ENCODE results near the gene MT1X.
"Not testable (repeated sequence)": the region's sequence is repeated elsewhere in the genome, so short reads cannot be mapped to it uniquely, and the experiment has no call there.

Gene MT1X

DNA sequence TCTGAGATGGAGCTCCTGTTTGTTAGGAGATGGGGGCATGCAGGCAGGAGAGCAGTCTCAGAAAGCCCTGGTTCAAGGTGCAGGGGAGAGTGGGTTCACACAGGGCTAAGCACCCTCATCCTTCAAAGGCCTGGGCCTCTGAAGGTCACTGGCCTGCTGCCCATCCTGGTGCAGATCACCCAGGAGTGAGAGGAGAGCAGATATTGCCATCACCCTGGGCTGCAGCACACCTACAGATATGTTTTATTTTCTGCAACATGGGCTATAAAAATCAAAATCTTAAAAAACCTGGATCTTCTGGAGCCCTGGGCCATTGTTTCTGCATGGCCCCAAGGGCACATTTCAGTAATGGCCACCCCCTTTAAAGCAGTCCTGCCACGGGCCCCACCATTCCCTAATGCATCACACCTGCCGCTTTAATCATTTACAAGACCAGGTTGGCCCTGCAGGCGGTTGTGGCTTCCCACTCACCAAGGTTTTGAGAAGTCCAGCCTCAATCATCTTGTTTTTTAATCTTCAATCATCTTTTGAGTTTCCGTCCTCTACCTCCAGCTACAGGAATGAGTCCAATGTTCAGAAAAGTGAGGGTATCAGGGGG, 27.3 kb downstream of the MT1X start:
- DNase-seq (ENCODE audit: low read depth in 2 of 2, low spot score in 1 of 2) = no peak

- DNase-seq (ENCODE audit: low read depth in 2 of 2, low spot score in 1 of 2) = no peak
Measured at GRCh38 chr16:56710181-56710737, 28.0 kb downstream of the MT1X start.

DNA sequence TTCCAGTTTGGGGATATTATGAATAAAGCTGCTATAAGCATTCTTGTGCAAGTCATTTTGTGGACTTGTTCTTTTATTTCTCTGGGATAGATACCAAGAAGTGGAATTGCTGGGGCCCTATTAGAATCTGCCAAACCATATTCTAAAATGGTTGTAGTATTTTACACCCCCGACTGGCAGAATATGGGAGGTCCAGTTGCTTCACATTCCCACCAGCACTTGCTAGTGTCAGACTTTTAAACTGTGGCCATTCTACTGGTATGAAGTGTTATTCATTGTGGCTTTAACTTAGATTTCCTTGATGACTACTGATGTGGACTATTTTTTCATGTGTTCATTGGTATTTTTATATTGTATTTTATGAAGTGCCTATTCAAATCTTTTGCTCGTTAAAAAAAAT, 29.6 kb downstream of the MT1X start:
- no peak for DNase-seq (ENCODE audit: low read depth in 2 of 2, low spot score in 1 of 2)

DNA sequence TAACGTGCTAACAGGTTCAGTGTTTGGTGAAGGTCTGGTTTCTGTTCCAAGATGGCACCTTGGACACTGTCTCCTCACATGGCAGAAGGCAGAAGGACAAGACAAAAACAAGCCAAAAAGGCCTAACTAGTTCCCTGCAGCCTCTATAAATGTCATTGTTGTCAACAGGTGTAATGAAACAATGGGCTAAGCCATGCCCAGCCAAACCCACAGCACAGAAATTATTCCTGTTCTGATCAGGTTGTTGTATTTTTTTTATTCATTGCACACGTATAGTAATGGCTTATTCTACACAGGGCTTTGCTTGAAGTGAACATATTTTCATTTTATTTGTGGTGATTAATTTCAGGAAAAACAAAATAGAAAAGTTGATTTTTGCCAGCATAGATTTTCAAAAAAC, 31.5 kb downstream of the MT1X start:
- no peak for DNase-seq (ENCODE audit: low read depth in 2 of 2, low spot score in 1 of 2)

DNA sequence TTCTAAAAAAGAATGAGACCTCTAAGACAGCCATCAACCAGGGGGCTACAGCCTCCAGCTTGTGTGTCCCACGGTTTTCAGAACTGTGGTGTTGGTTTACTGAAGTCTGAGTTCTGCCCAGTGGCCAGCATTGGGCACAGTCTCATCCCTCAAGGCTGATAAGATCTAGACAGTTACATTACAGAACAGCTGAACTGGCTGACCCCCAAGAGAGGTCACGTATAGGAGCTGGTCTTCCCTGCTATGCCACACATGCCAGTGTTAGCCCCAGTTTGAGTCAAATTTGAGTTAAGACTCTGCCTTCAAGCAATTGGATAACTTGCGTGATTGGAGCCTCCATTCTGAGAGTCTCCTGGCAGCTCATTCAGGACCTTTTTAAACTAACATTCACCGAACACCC, 32.9 kb downstream of the MT1X start:
- DNase-seq (ENCODE audit: low read depth in 2 of 2, low spot score in 1 of 2) = no peak

DNA sequence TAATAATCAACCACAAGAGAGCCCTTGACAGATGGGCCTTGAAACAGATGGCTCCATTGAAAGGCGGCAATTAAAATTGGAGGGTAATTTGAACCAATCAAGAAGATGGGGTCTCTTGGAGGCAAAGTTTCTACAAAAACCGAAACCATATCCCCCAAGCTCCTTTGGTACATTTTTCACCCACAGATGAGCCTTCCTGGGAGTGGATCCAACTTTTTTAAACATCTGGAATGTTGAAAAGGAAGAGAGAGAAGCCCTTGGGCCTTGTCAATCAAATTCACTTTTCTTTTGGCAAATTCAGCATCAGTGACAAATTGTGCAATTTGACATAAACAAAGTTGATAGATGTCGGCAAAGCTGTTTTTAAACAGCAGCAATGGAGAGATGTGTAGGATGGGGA, 34.5 kb downstream of the MT1X start:
- DNase-seq (ENCODE audit: low read depth in 2 of 2, low spot score in 1 of 2) = no peak

GRCh38 chr16:56717532-56717931, 35.3 kb downstream of the MT1X start:
- not testable (repeated sequence) for DNase-seq (ENCODE audit: low read depth in 2 of 2, low spot score in 1 of 2)

- DNase-seq (ENCODE audit: low read depth in 2 of 2, low spot score in 1 of 2) = no peak
Measured at GRCh38 chr16:56722200-56722842, 40.1 kb downstream of the MT1X start.

DNA sequence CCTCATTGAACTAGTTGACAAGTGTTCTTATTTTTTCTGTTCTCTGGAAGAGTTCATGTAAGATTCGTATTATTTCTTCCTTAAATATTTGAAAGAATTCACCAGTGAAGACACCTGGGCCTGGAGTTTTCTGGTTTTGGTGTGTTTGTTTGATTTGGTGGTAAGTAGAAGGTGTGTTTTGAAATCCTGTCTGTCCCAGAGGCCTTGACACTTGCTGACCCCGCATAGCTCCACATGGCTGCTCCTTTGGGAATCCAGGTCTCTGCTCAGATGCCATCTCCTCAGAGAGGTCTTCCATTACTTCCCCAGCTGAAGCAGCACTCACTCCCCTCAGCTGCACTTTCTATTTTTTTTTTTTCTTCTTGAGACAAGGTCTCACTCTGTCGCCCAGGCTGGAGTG, 41.9 kb downstream of the MT1X start:
- no peak for DNase-seq (ENCODE audit: low read depth in 2 of 2, low spot score in 1 of 2)

DNA sequence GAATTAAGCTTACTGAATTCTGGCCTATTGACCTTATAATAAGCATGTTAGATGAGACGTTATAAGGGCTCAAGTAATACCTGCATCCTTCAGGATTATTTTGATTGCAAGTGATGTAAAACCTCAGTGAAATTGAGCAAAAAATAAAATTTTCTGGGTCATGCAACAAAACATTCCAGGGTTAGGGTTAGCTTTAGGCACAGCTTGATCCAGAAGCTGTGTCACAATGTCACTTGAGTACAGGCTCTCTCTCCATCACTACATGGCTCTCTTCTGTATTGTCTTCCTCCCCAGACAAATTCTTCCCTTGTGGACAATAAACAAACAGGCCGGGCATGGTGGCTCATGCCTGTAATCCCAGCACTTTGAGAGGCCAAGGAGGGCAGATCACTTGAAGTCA, 44.0 kb downstream of the MT1X start:
- DNase-seq (ENCODE audit: low read depth in 2 of 2, low spot score in 1 of 2) = no peak

DNA sequence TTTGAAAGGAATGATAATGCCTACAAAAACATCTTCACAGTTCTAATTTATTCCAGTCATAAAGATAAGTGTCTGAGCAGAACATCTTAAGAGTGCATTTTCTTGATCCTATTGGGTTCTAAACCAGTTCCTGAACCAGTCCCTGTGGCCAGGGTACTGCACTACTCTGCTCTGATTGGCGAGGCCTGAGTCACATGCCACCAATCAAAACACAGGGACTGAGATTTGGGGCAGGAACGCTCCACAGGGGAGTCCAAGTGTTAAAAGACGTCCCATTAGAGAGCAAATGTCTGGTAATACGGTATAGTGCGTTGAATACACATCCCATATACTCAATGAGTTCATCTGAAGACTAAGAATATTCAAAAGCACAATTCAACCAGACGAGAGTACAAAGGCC, 44.7 kb downstream of the MT1X start:
- no peak for DNase-seq (ENCODE audit: low read depth in 2 of 2, low spot score in 1 of 2)

- DNase-seq (ENCODE audit: low read depth in 2 of 2, low spot score in 1 of 2) = no peak
Measured at GRCh38 chr16:56728027-56728426, 45.8 kb downstream of the MT1X start.

GRCh38 chr16:56728980-56729734, 46.9 kb downstream of the MT1X start:
- DNase-seq (ENCODE audit: low read depth in 2 of 2, low spot score in 1 of 2) = no peak

GRCh38 chr16:56729735-56730662, 47.7 kb downstream of the MT1X start, which contains the start of gene NUP93:
TSS of gene NUP93 (plus strand) at chr16:56730129. CDS start at chr16:56748248, 18,119 bp downstream.
- peak; percentile 73 to 79 for DNase-seq (ENCODE audit: low read depth in 2 of 2, low spot score in 1 of 2)

DNA sequence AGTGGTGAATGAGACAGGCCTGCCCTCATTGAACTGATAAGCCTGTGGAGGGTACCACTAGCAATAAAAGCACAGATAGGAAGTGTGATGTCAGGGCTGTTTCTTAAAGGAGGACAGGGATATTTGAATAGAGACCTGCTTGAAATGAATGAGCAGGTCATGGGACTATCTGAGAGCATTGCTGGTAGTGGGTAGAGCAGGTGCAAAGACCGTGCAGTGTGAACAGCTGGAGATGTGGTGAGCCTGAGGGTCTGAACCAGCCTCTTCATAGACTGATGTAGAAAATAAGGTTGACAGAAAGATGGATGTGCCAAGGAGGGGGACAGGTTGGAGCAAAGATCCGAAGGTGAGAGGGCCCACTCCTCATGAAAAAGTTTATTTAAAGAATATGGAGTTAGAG, 50.1 kb downstream of the MT1X start:
- DNase-seq (ENCODE audit: low read depth in 2 of 2, low spot score in 1 of 2) = no peak

DNA sequence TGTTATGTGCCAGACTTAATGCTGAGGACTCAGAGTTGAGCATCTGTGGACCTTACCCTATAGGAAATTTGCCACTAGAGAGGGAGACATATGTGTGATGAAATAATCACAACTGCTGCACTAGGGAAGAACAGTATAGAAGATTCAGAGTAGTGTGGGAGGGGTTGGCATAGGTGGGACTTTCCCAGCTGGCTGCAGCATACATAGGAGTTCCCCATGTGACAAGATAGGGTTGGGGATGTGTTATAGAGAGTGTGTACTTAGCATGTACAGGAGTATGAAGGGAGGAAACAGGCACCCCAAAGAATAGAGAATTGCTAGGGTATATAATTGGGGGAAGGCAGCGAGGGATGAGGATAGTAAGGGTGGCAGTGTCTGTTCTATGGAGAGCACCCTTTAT, 50.6 kb downstream of the MT1X start:
- DNase-seq (ENCODE audit: low read depth in 2 of 2, low spot score in 1 of 2) = no peak

Measured in stimulated activated CD8-positive, alpha-beta memory T cell treated with anti-CD3 and anti-CD28 coated beads, Interleukin-4, amount 100 ng/mL, for 4 hours (primary cell).